ENCODE measurements around the gene SLC4A3.

The SLC4A3 gene

DNA sequence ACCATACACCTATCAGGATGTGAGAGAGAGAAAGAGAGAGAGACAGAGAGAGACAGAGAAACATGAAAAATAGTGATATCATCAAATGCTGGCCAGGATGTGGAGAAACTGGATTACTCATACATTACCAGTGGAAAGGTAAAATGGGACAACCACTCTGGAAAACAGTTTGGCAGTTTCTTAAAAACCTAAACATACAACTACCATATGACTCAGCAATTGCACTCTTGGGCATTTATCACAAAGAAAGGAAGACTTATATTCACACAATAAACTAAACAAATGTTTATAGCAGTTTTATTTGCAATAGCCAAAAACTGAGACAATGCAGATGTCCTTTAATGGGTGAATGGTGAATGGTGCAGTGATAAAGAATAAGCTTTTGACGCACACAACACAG lies 29.1 kb downstream of the SLC4A3 start:
- DNase-seq (ENCODE audit: low spot score): no peak
- H3K4ac ChIP-seq (ENCODE audit: low read length): no peak overlapping the region
- H3K4me1 ChIP-seq (ENCODE audit: control insufficient read depth in 2 of 2, insufficient read depth in 1 of 2, low read depth in 1 of 2, low read length in 2 of 2): no peaks in the 10 kb centered on the region
- H4K91ac ChIP-seq (ENCODE audit: low read depth, low read length, poor library complexity): no peak overlapping the region
- H2BK5ac ChIP-seq (ENCODE audit: low read length): no peak overlapping the region
- no peak overlapping the region for H3K23ac ChIP-seq (ENCODE audit: low read depth, low read length, poor library complexity)
- no peak overlapping the region for H2BK12ac ChIP-seq (ENCODE audit: low read length)
- H3K18ac ChIP-seq (ENCODE audit: low read length): no peak overlapping the region
- no peaks in the 10 kb centered on the region for H3K36me3 ChIP-seq (replicated peaks in 1 of 2; ENCODE audit: control insufficient read depth in 2 of 2, insufficient read depth in 2 of 2, low read length in 2 of 2)
- H2BK120ac ChIP-seq (ENCODE audit: low read depth, low read length): no peak overlapping the region
- peaks cover 0 to 6% (median 0%) of the 10 kb centered on the region in 3 experiments for H3K27me3 ChIP-seq (ENCODE audit: control insufficient read depth in 3 of 3, insufficient read depth in 3 of 3, low read depth in 1 of 3, low read length in 3 of 3)
- H3K27ac ChIP-seq (replicated peaks; ENCODE audit: low read length): no peak overlapping the region
- no peak overlapping the region for H3K14ac ChIP-seq (ENCODE audit: low read length)
- no peaks in the 10 kb centered on the region for H3K79me1 ChIP-seq (ENCODE audit: low read depth, low read length)
- WGBS, 2 donors (ENCODE audit: extremely low coverage in 2 of 2, insufficient read length in 2 of 2, insufficient replicate concordance in 1 of 2): no CpG with 5 or more reads among the region's 1 CpG
- H3K9ac ChIP-seq (ENCODE audit: low read depth, low read length, poor library complexity): no peak overlapping the region
- H2BK15ac ChIP-seq (ENCODE audit: low read length): no peak overlapping the region
- no peak overlapping the region for H2AK5ac ChIP-seq (ENCODE audit: low read depth, low read length)
- peaks cover 5% of the 10 kb centered on the region in 2 donors for H3K9me3 ChIP-seq (replicated peaks in 1 of 2; ENCODE audit: control insufficient read depth in 2 of 2, insufficient read depth in 1 of 2, low read depth in 1 of 2, low read length in 2 of 2)
- no peak overlapping the region for H4K8ac ChIP-seq (ENCODE audit: low read depth, low read length)
- H3K4me3 ChIP-seq (ENCODE audit: low read length in 2 of 2): no peak overlapping the region
- no peak overlapping the region for H2AFZ ChIP-seq (ENCODE audit: low read length)
- no peak overlapping the region for H3K4me2 ChIP-seq (ENCODE audit: insufficient read depth, low read length, poor library complexity, severe bottlenecking)

DNA sequence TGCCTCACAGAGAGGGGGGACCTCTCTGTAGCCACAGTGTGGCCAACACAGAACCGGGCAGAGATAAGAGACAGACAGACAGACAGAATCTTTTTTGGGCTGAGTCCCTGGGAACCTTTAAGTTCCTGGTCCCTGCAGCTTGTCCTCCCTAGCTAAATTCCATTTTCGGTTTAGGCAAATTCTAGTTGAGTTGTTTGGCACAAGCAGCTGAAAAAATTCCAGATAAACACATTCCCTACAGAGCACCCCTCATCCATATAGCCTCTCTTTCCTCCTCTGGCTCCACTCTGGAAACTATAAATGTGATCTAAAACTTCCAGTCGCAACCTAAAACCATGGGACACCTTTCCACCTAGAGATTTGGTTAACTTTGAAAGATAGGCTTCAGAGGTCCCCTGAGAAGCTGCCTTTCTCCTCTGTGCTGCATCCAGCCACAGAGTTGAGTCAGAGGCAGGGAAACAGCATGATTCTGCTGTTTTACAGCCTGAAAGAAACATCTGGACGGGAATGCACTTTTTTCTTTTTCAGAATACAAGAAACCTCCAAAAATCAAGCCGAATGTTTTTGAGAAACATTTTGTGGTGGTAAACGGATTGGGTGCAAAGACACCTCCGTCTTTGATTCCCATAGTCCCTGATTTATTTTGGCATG lies 30.9 kb downstream of the SLC4A3 start:
- Histone ChIP-seq H3K18ac (ENCODE audit: low read length) (no peak overlapping the region), H2BK120ac (ENCODE audit: low read depth, low read length) (no peak overlapping the region), H3K27ac (replicated peaks; ENCODE audit: low read length) (no peak overlapping the region), H3K23ac (ENCODE audit: low read depth, low read length, poor library complexity) (no peak overlapping the region), H2AK5ac (ENCODE audit: low read depth, low read length) (no peak overlapping the region), H2AFZ (ENCODE audit: low read length) (no peak overlapping the region), H4K8ac (ENCODE audit: low read depth, low read length) (no peak overlapping the region), H2BK12ac (ENCODE audit: low read length) (no peak overlapping the region), H3K79me1 (ENCODE audit: low read depth, low read length) (no peaks in the 10 kb centered on the region), H3K9ac (ENCODE audit: low read depth, low read length, poor library complexity) (no peak overlapping the region), H3K4ac (ENCODE audit: low read length) (no peak overlapping the region), H3K4me3 (ENCODE audit: low read length in 2 of 2) (no peak overlapping the region), H3K27me3 (ENCODE audit: control insufficient read depth in 3 of 3, insufficient read depth in 3 of 3, low read depth in 1 of 3, low read length in 3 of 3) (peaks cover 0 to 6% (median 0%) of the 10 kb centered on the region in 3 experiments), H3K4me1 (ENCODE audit: control insufficient read depth in 2 of 2, insufficient read depth in 1 of 2, low read depth in 1 of 2, low read length in 2 of 2) (peaks cover 2 to 3% of the 10 kb centered on the region in 2 donors), H3K9me3 (replicated peaks in 1 of 2; ENCODE audit: control insufficient read depth in 2 of 2, insufficient read depth in 1 of 2, low read depth in 1 of 2, low read length in 2 of 2) (peaks cover 5 to 6% of the 10 kb centered on the region in 2 donors), H2BK15ac (ENCODE audit: low read length) (no peak overlapping the region), H3K4me2 (ENCODE audit: insufficient read depth, low read length, poor library complexity, severe bottlenecking) (no peak overlapping the region), H2BK5ac (ENCODE audit: low read length) (no peak overlapping the region), H4K91ac (ENCODE audit: low read depth, low read length, poor library complexity) (no peak overlapping the region), H3K14ac (ENCODE audit: low read length) (no peak overlapping the region), H3K36me3 (replicated peaks in 1 of 2; ENCODE audit: control insufficient read depth in 2 of 2, insufficient read depth in 2 of 2, low read length in 2 of 2) (no peaks in the 10 kb centered on the region)
- no CpG with 5 or more reads among the region's 7 CpGs for WGBS, 2 donors (ENCODE audit: extremely low coverage in 2 of 2, insufficient read length in 2 of 2, insufficient replicate concordance in 1 of 2)
- DNase-seq (ENCODE audit: low spot score): no peak

DNA sequence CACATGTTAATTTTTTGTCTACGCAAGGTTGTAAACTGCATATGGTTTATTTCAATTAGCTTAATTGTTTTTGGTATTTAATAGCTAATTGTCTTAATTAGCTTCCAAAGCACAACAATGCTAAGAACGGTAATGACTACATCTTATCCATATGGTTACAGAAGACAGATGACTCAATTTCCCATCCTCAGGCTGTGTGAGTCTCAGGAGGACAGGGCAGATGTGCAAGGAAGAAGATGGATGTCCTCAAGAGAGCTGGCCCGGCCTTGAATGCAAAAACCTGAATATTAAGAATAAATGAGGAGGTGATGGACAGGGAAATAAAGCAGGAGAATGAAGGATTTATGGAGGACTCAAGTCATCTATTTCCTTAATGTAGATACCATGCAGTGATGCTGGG lies 31.4 kb downstream of the SLC4A3 start:
- DNase-seq (ENCODE audit: low spot score): no peak
- no peak overlapping the region for H2AFZ ChIP-seq (ENCODE audit: low read length)

DNA sequence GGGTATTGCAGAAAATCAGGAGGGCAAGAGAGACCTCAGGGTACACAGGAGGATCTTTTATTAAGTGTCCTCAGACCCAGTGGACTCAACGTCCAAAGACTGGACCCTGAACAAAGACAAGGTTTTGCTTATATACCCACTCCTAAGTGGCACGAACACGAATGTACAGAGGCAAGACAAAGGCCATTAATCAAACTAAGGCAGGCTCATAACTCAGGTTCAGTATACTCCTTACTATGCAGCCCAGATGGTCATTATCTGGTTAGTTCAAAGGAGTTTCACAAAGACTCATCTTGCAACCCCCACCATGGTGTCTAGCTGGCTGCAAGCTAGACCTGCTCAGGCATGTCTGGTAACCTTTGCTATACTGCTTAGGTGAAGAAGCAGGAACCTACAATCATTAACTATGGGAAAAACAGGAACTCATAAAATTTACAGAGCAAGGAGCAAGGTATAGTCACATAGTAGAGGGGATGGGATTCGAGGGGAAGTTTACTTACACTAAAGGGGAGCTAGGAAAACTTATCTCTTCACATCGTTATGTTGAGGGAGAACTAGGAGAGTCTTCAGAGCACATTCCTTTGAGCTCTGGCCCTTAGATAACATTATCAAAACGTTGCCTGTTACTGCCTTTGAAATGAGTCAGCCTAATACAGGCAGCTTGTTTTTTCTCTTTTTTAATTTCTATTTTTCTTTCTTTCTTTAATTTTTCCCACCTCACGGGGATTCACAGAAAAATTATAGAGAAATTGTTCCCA lies 33.9 kb downstream of the SLC4A3 start:
- H3K18ac ChIP-seq (ENCODE audit: low read length): no peak overlapping the region
- H3K79me1 ChIP-seq (ENCODE audit: low read depth, low read length): no peaks in the 10 kb centered on the region
- H4K91ac ChIP-seq (ENCODE audit: low read depth, low read length, poor library complexity): no peak overlapping the region
- H3K4me3 ChIP-seq (ENCODE audit: low read length in 2 of 2): no peak overlapping the region
- H3K27me3 ChIP-seq (ENCODE audit: control insufficient read depth in 3 of 3, insufficient read depth in 3 of 3, low read depth in 1 of 3, low read length in 3 of 3): peaks cover 0 to 10% (median 0%) of the 10 kb centered on the region in 3 experiments
- no peak overlapping the region for H4K8ac ChIP-seq (ENCODE audit: low read depth, low read length)
- H3K4me2 ChIP-seq (ENCODE audit: insufficient read depth, low read length, poor library complexity, severe bottlenecking): no peak overlapping the region
- DNase-seq (ENCODE audit: low spot score): no peak
- H3K9ac ChIP-seq (ENCODE audit: low read depth, low read length, poor library complexity): no peak overlapping the region
- H2AK5ac ChIP-seq (ENCODE audit: low read depth, low read length): no peak overlapping the region
- no peak overlapping the region for H2BK12ac ChIP-seq (ENCODE audit: low read length)
- H3K9me3 ChIP-seq (replicated peaks in 1 of 2; ENCODE audit: control insufficient read depth in 2 of 2, insufficient read depth in 1 of 2, low read depth in 1 of 2, low read length in 2 of 2): peaks cover 5 to 6% of the 10 kb centered on the region in 2 donors
- no CpG with 5 or more reads among the region's 7 CpGs for WGBS, 2 donors (ENCODE audit: extremely low coverage in 2 of 2, insufficient read length in 2 of 2, insufficient replicate concordance in 1 of 2)
- peaks cover 2 to 6% of the 10 kb centered on the region in 2 donors for H3K4me1 ChIP-seq (ENCODE audit: control insufficient read depth in 2 of 2, insufficient read depth in 1 of 2, low read depth in 1 of 2, low read length in 2 of 2)
- H3K23ac ChIP-seq (ENCODE audit: low read depth, low read length, poor library complexity): no peak overlapping the region
- H3K27ac ChIP-seq (replicated peaks; ENCODE audit: low read length): no peak overlapping the region
- no peak overlapping the region for H2AFZ ChIP-seq (ENCODE audit: low read length)
- no peak overlapping the region for H2BK5ac ChIP-seq (ENCODE audit: low read length)
- no peak overlapping the region for H3K14ac ChIP-seq (ENCODE audit: low read length)
- no peak overlapping the region for H3K4ac ChIP-seq (ENCODE audit: low read length)
- no peak overlapping the region for H2BK120ac ChIP-seq (ENCODE audit: low read depth, low read length)
- H3K36me3 ChIP-seq (replicated peaks in 1 of 2; ENCODE audit: control insufficient read depth in 2 of 2, insufficient read depth in 2 of 2, low read length in 2 of 2): no peaks in the 10 kb centered on the region
- no peak overlapping the region for H2BK15ac ChIP-seq (ENCODE audit: low read length)

More for the DNA sequence above, 31.4 kb downstream of the SLC4A3 start:
- no peak overlapping the region for H3K4ac ChIP-seq (ENCODE audit: low read length)
- H2BK15ac ChIP-seq (ENCODE audit: low read length): no peak overlapping the region
- no peak overlapping the region for H3K4me3 ChIP-seq (ENCODE audit: low read length in 2 of 2)
- H3K4me2 ChIP-seq (ENCODE audit: insufficient read depth, low read length, poor library complexity, severe bottlenecking): no peak overlapping the region
- no peaks in the 10 kb centered on the region for H3K36me3 ChIP-seq (replicated peaks in 1 of 2; ENCODE audit: control insufficient read depth in 2 of 2, insufficient read depth in 2 of 2, low read length in 2 of 2)
- no peak overlapping the region for H3K27ac ChIP-seq (replicated peaks; ENCODE audit: low read length)
- no peak overlapping the region for H3K23ac ChIP-seq (ENCODE audit: low read depth, low read length, poor library complexity)
- H3K27me3 ChIP-seq (ENCODE audit: control insufficient read depth in 3 of 3, insufficient read depth in 3 of 3, low read depth in 1 of 3, low read length in 3 of 3): peaks cover 0 to 6% (median 0%) of the 10 kb centered on the region in 3 experiments
- H4K91ac ChIP-seq (ENCODE audit: low read depth, low read length, poor library complexity): no peak overlapping the region
- no peak overlapping the region for H2BK120ac ChIP-seq (ENCODE audit: low read depth, low read length)
- H4K8ac ChIP-seq (ENCODE audit: low read depth, low read length): no peak overlapping the region
- H3K9me3 ChIP-seq (replicated peaks in 1 of 2; ENCODE audit: control insufficient read depth in 2 of 2, insufficient read depth in 1 of 2, low read depth in 1 of 2, low read length in 2 of 2): peaks cover 5 to 6% of the 10 kb centered on the region in 2 donors
- H2BK12ac ChIP-seq (ENCODE audit: low read length): no peak overlapping the region
- H2BK5ac ChIP-seq (ENCODE audit: low read length): no peak overlapping the region
- H2AK5ac ChIP-seq (ENCODE audit: low read depth, low read length): no peak overlapping the region
- no peak overlapping the region for H3K14ac ChIP-seq (ENCODE audit: low read length)
- H3K4me1 ChIP-seq (ENCODE audit: control insufficient read depth in 2 of 2, insufficient read depth in 1 of 2, low read depth in 1 of 2, low read length in 2 of 2): peaks cover 2 to 3% of the 10 kb centered on the region in 2 donors
- no peak overlapping the region for H3K9ac ChIP-seq (ENCODE audit: low read depth, low read length, poor library complexity)
- no peaks in the 10 kb centered on the region for H3K79me1 ChIP-seq (ENCODE audit: low read depth, low read length)
- H3K18ac ChIP-seq (ENCODE audit: low read length): no peak overlapping the region
- WGBS, 2 donors (ENCODE audit: extremely low coverage in 2 of 2, insufficient read length in 2 of 2, insufficient replicate concordance in 1 of 2): no CpG with 5 or more reads among the region's 3 CpGs
